PC-3 (cell line): Measurements from ENCODE around the gene GABARAPL1. TPM values are rescaled to one million over a fixed set of nuclear protein-coding genes. Genes with fewer than 3 reads are reported as not detected.

ENCODE experiments used
- ATAC-seq: fragments of 200-7000 bp; cut with Tn5 transposase; 2 replicates; pipeline ENCODE4 v1.9.1; 2020; ENCODE audit warnings: mild to moderate bottlenecking, moderate library complexity
- BruUV-seq: library from RNA; stranded (reverse); fragments of 400-500 nt; replicated peaks from 2 replicates; lab custom pipeline; 2021; lab: Mats Ljungman, UMichigan
- CTCF ChIA-PET: fragments of 300-600 bp; sonication (Branson Sonifier 250); formaldehyde crosslinking; loops from one replicate; lab custom pipeline; 2022; ENCODE audit warnings: antibody characterized with exemption; lab: Charles Lee
- POLR2A ChIA-PET: fragments of 300-600 bp; sonication (Branson Sonifier 250); formaldehyde crosslinking; loops from one replicate; lab custom pipeline; 2022; ENCODE audit warnings: antibody characterized with exemption; ENCODE audit not compliant: unreplicated experiment; lab: Charles Lee
- DNase-seq: peaks from one replicate; pipeline ENCODE4 v3.0.0-alpha.2; 2015
- H2AFZ ChIP-seq: fragments of 300-600 bp; sonication (generic); 2 replicates; pipeline ENCODE4 v1.6.0; 2016; ENCODE audit warnings: antibody characterized with exemption, low read length
- H3F3A ChIP-seq: fragments of 300-600 bp; sonication (generic); one replicate; pipeline ENCODE4 v1.6.0; 2017; ENCODE audit warnings: antibody characterized with exemption, low read length, control low read depth, mild to moderate bottlenecking; ENCODE audit not compliant: unreplicated experiment
- H3K27ac ChIP-seq: fragments of 300-600 bp; sonication (generic); 2 replicates; pipeline ENCODE4 v1.5.1; 2016; ENCODE audit warnings: mild to moderate bottlenecking, low read length
- H3K27me3 ChIP-seq: fragments of 300-600 bp; sonication (generic); 2 replicates; pipeline ENCODE4 v1.6.1; 2016; ENCODE audit warnings: low read length, mixed read lengths
- H3K36me3 ChIP-seq: fragments of 300-600 bp; sonication (generic); 2 replicates; pipeline ENCODE4 v1.6.1; 2016; ENCODE audit warnings: low read depth, mixed run types, low read length, mixed read lengths
- H3K4me1 ChIP-seq: fragments of 300-600 bp; sonication (generic); 2 replicates; pipeline ENCODE4 v1.5.1; 2016; ENCODE audit warnings: low read length; ENCODE audit not compliant: insufficient read depth
- H3K4me2 ChIP-seq: fragments of 300-600 bp; sonication (generic); 2 replicates; pipeline ENCODE4 v1.6.0; 2016; ENCODE audit warnings: low read length
- H3K4me3 ChIP-seq: fragments of 300-600 bp; sonication (generic); 2 replicates; pipeline ENCODE4 v1.5.1; 2016; ENCODE audit warnings: mild to moderate bottlenecking, low read length, mixed read lengths
- H3K79me2 ChIP-seq: fragments of 300-600 bp; sonication (generic); 2 replicates; pipeline ENCODE4 v1.6.1; 2017; ENCODE audit warnings: low read length, mixed read lengths
- H3K9ac ChIP-seq: fragments of 300-600 bp; sonication (generic); 2 replicates; pipeline ENCODE4 v1.6.0; 2016; ENCODE audit warnings: mild to moderate bottlenecking, low read length
- H3K9me2 ChIP-seq: fragments of 300-600 bp; sonication (generic); replicated peaks from 2 replicates; pipeline ENCODE4 v1.6.1; 2016; ENCODE audit warnings: mixed run types, low read length, mixed read lengths
- H3K9me3 ChIP-seq: fragments of 300-600 bp; sonication (generic); 2 replicates; pipeline ENCODE4 v1.6.1; 2016; ENCODE audit warnings: low read length, mixed read lengths
- H4K20me1 ChIP-seq: fragments of 300-600 bp; sonication (generic); 2 replicates; pipeline ENCODE4 v1.6.1; 2016; ENCODE audit warnings: low read length, mixed read lengths
- EZH2 ChIP-seq: fragments of 300-600 bp; sonication (generic); IDR thresholded peaks from one replicate; pipeline ENCODE4 v1.6.1; 2017; ENCODE audit warnings: antibody characterized with exemption, mild to moderate bottlenecking, low read length; ENCODE audit not compliant: unreplicated experiment
- EZH2phosphoT487 ChIP-seq: fragments of 300-600 bp; sonication (generic); IDR thresholded peaks from 2 replicates; pipeline ENCODE4 v1.6.1; 2018; ENCODE audit warnings: mild to moderate bottlenecking, antibody characterized with exemption, low read length, borderline replicate concordance
- intact Hi-C: fragments of 100-400 bp; cut with micrococcal nuclease; formaldehyde crosslinking; loops from 2 replicates; pipeline ENCODE4 v1.9.0; 2023
- total RNA-seq: library from RNA; depleted of rRNA; stranded (reverse); fragments of >200 nt; gene quantifications from 2 replicates; pipeline ENCODE4 v1.2.3, GENCODE V29; 2014
- TF ChIP-seq, protein P1 (sequence below): fragments of 300-600 bp; sonication (generic); conservative IDR thresholded peaks from 2 replicates; pipeline ENCODE4 v1.5.1; 2017; ENCODE audit warnings: antibody characterized with exemption, low read depth, mild to moderate bottlenecking, low read length

Gene GABARAPL1
- total RNA-seq, 1 experiment from 2014 or later = 14.9 TPM

DNA sequence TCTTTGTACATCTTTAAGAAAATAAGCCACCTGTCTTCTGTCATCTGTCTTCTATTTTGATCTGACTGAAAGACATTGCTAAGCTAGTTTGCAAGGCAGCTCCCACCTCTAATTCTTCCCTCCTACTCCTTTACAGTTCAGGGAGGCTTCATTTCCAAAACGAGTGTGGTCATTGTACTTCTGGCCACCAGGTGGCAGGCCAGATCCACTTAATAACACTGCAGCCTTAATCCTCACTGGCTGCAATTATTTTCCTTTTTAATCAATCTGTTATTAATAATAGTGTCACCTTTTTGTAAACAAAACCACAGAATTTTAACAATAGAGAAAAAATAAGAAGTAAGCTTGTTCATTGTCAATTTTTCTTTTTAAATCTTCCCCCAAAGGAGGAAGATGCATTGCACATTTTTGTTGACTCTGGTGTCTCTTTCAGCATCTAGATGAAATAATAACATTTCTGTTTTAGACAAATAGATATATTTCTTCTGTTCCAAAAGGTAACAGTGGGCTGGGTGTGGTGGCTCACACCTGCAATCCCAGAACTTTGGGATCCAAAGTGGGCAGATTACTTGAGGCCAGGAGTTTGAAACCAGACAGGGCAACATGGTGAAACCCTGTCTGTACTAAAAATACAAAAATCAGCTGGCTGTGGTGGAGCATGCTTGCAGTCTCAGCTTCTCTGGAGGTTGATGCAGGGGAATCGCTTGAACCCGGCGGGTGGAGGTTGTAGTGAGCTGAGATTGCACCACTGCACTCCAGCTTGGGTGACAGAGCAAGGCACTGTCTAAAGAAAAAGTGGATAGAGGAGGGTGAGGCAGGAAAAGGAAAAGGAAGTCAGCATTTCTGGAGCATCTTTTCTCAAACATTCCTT is 23.3 kb downstream of the GABARAPL1 start:
- peak; percentile 55 for DNase-seq
- no TSS peak for BruUV-seq
- ATAC-seq = peak; percentile 73

GRCh38 chr12:10236720-10237119 is 24.0 kb downstream of the GABARAPL1 start:
- H3K79me2 ChIP-seq = no peaks in the 10 kb centered on the region
- ChIA-PET POLR2A (interaction anchor here (0.5 kb wide), 1 partner anchor 209 kb away, joined by 6 read pairs; no protein-coding TSS in a partner anchor), CTCF (interaction anchor here (1.0 kb wide), 1 partner anchor 325 kb away, joined by 3 read pairs; no protein-coding TSS in a partner anchor)
- H2AFZ ChIP-seq = no peak overlapping the region
- intact Hi-C loops = loop anchor here (1.0 to 5.0 kb wide), 5 partner anchors 66 to 438 kb away; partner anchors contain the start of gene STYK1
- TF ChIP-seq EZH2 = no peak
- TF ChIP-seq EZH2phosphoT487 = no peak
- TF ChIP-seq, protein P1, sequence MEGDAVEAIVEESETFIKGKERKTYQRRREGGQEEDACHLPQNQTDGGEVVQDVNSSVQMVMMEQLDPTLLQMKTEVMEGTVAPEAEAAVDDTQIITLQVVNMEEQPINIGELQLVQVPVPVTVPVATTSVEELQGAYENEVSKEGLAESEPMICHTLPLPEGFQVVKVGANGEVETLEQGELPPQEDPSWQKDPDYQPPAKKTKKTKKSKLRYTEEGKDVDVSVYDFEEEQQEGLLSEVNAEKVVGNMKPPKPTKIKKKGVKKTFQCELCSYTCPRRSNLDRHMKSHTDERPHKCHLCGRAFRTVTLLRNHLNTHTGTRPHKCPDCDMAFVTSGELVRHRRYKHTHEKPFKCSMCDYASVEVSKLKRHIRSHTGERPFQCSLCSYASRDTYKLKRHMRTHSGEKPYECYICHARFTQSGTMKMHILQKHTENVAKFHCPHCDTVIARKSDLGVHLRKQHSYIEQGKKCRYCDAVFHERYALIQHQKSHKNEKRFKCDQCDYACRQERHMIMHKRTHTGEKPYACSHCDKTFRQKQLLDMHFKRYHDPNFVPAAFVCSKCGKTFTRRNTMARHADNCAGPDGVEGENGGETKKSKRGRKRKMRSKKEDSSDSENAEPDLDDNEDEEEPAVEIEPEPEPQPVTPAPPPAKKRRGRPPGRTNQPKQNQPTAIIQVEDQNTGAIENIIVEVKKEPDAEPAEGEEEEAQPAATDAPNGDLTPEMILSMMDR = no peak
- H3K4me3 ChIP-seq = no peak overlapping the region
- H4K20me1 ChIP-seq = no peaks in the 10 kb centered on the region
- no peaks in the 10 kb centered on the region for H3K9me2 ChIP-seq
- H3K4me1 ChIP-seq = peaks cover 12% of the 10 kb centered on the region
- no peaks in the 10 kb centered on the region for H3K27me3 ChIP-seq
- BruUV-seq = no TSS peak
- no peaks in the 10 kb centered on the region for H3K9me3 ChIP-seq
- peak; percentile 57 for DNase-seq
- no peak overlapping the region for H3K27ac ChIP-seq
- peak; percentile 73 for ATAC-seq
- H3F3A ChIP-seq = no peaks in the 10 kb centered on the region
- H3K4me2 ChIP-seq = no peak overlapping the region
- H3K9ac ChIP-seq = no peak overlapping the region
- no peaks in the 10 kb centered on the region for H3K36me3 ChIP-seq

More for the DNA sequence above, 23.3 kb downstream of the GABARAPL1 start:
- TF ChIP-seq EZH2 = no peak
- TF ChIP-seq, protein P1 = peak; percentile 86
- no peak for TF ChIP-seq EZH2phosphoT487
- no peak overlapping the region for H3K4me2 ChIP-seq
- no peak overlapping the region for H2AFZ ChIP-seq
- H3K79me2 ChIP-seq = no peaks in the 10 kb centered on the region
- no peaks in the 10 kb centered on the region for H3K27me3 ChIP-seq
- no peaks in the 10 kb centered on the region for H4K20me1 ChIP-seq
- no peaks in the 10 kb centered on the region for H3K9me3 ChIP-seq
- H3K9ac ChIP-seq = no peak overlapping the region
- intact Hi-C loops = loop anchor here (1.0 to 5.0 kb wide), 6 partner anchors 66 to 439 kb away; partner anchors contain the start of gene STYK1
- no peaks in the 10 kb centered on the region for H3K9me2 ChIP-seq
- no peaks in the 10 kb centered on the region for H3F3A ChIP-seq
- ChIA-PET CTCF (interaction anchor here (0.6 to 1.0 kb wide), 3 partner anchors 131 to 529 kb away, joined by 3 to 4 read pairs (median 3); no protein-coding TSS in a partner anchor), POLR2A (interaction anchor here (0.5 kb wide), 1 partner anchor 208 kb away, joined by 6 read pairs; no protein-coding TSS in a partner anchor)
- peak overlapping the region; percentile 4; the same call in 1 of the 2 replicates for H3K27ac ChIP-seq
- no peak overlapping the region for H3K4me3 ChIP-seq
- no peaks in the 10 kb centered on the region for H3K36me3 ChIP-seq
- H3K4me1 ChIP-seq = peaks cover 12% of the 10 kb centered on the region
